GM23248 (cell line): ENCODE data around the gene CR1L.
"Not testable (repeated sequence)": the region's sequence is repeated elsewhere in the genome, so short reads cannot be mapped to it uniquely, and the experiment has no call there.

ENCODE experiments used
- EZH2 ChIP-seq: fragments of 200-600 bp; sonication (generic); IDR thresholded peaks from 2 replicates; pipeline ENCODE4 v1.6.1; 2018; ENCODE audit warnings: antibody characterized with exemption, mild to moderate bottlenecking; ENCODE audit not compliant: insufficient read depth, poor library complexity, severe bottlenecking
- EZH2phosphoT487 ChIP-seq: fragments of 200-600 bp; sonication (generic); IDR thresholded peaks from 2 replicates; pipeline ENCODE4 v1.6.1; 2018; ENCODE audit warnings: antibody characterized with exemption, moderate library complexity, mild to moderate bottlenecking, low read depth; ENCODE audit not compliant: insufficient read depth

DNA sequence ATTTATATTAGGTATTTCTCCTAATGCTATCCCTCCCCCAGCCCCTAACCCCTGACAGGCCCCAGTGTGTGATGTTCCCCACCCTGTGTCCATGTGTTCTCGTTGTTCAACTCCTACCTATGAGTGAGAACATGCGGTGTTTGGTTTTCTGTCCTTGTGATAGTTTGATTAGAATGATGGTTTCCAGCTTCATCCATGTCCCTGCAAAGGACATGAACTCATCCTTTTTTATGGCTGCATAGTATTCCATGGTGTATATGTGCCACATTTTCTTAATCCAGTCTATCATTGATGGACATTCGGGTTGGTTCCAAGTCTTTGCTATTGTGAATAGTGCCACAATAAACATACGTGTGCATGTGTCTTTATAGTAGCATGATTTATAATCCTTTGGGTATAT lies 125.6 kb downstream of the CR1L start:
- TF ChIP-seq EZH2, EZH2phosphoT487: not testable (repeated sequence)
